Neural progenitor cell (in vitro differentiated cells): ENCODE results near the gene SLC35G1. TPM values are rescaled to one million over a fixed set of nuclear protein-coding genes. Genes with fewer than 3 reads are reported as not detected.

ENCODE experiments used
- DNase-seq: peaks from one replicate; pipeline ENCODE4 v3.0.0-alpha.2; 2016; ENCODE audit warnings: low spot score
- H2AFZ ChIP-seq: fragments of 200-600 bp; sonication (generic); replicated peaks from 2 replicates; pipeline ENCODE4 v1.6.1; 2016; ENCODE audit warnings: antibody characterized with exemption
- H3F3A ChIP-seq: fragments of 200-600 bp; sonication (generic); 2 replicates; pipeline ENCODE4 v1.6.1; 2016; ENCODE audit warnings: antibody characterized with exemption, low read depth
- H3K27ac ChIP-seq: fragments of 200-600 bp; sonication (generic); 2 replicates; pipeline ENCODE4 v1.5.1; 2016; ENCODE audit warnings: mild to moderate bottlenecking
- H3K27me3 ChIP-seq: fragments of 200-600 bp; sonication (generic); 2 replicates; pipeline ENCODE4 v1.6.1; 2016; ENCODE audit warnings: mild to moderate bottlenecking, moderate library complexity
- H3K36me3 ChIP-seq: fragments of 200-600 bp; sonication (generic); 2 replicates; pipeline ENCODE4 v1.5.1; 2016
- H3K4me1 ChIP-seq: fragments of 200-600 bp; sonication (generic); 2 replicates; pipeline ENCODE4 v1.6.1; 2016; ENCODE audit warnings: mixed run types
- H3K4me2 ChIP-seq: fragments of 200-600 bp; sonication (generic); 2 replicates; pipeline ENCODE4 v1.6.1; 2016
- H3K4me3 ChIP-seq: fragments of 200-600 bp; sonication (generic); 2 replicates; pipeline ENCODE4 v1.5.1; 2016
- H3K79me2 ChIP-seq: fragments of 200-600 bp; sonication (generic); 2 replicates; pipeline ENCODE4 v1.6.1; 2016; ENCODE audit warnings: low read depth
- H3K9ac ChIP-seq: fragments of 200-600 bp; sonication (generic); 2 replicates; pipeline ENCODE4 v1.6.1; 2016
- H3K9me3 ChIP-seq: fragments of 200-600 bp; sonication (generic); 2 replicates; pipeline ENCODE4 v1.5.1; 2016; ENCODE audit warnings: low read depth
- H4K20me1 ChIP-seq: fragments of 200-600 bp; sonication (generic); 2 replicates; pipeline ENCODE4 v1.6.1; 2016; ENCODE audit warnings: low read depth
- H3K27ac Mint-ChIP-seq: 3 replicates; pipeline ENCODE4 v1.8.0; 2021; ENCODE audit warnings: mixed read lengths
- H3K27me3 Mint-ChIP-seq: 2 replicates; pipeline ENCODE4 v1.8.0; 2022; ENCODE audit warnings: low read depth, mild to moderate bottlenecking, inconsistent platforms, moderate library complexity, mixed read lengths; ENCODE audit not compliant: insufficient read depth
- H3K36me3 Mint-ChIP-seq: 3 replicates; pipeline ENCODE4 v1.8.0; 2021; ENCODE audit warnings: mixed read lengths
- H3K4me1 Mint-ChIP-seq: 3 replicates; pipeline ENCODE4 v1.8.0; 2021; ENCODE audit warnings: mixed read lengths
- H3K4me3 Mint-ChIP-seq: 3 replicates; pipeline ENCODE4 v1.8.0; 2021; ENCODE audit warnings: mild to moderate bottlenecking, moderate library complexity, mixed read lengths
- H3K9me3 Mint-ChIP-seq: 3 replicates; pipeline ENCODE4 v1.8.0; 2020; ENCODE audit warnings: mixed read lengths
- CTCF ChIP-seq: fragments of 200-600 bp; sonication (generic); IDR thresholded peaks from 2 replicates; pipeline ENCODE4 v1.5.1; 2017; ENCODE audit warnings: antibody characterized with exemption, mild to moderate bottlenecking
- EZH2 ChIP-seq: fragments of 200-600 bp; sonication (generic); IDR thresholded peaks from 2 replicates; pipeline ENCODE4 v1.6.1; 2017; ENCODE audit warnings: antibody characterized with exemption, mild to moderate bottlenecking, moderate library complexity
- EZH2phosphoT487 ChIP-seq: fragments of 200-600 bp; sonication (generic); IDR thresholded peaks from 2 replicates; pipeline ENCODE4 v1.6.1; 2017; ENCODE audit warnings: antibody characterized with exemption
- total RNA-seq: library from RNA; depleted of rRNA; stranded (reverse); fragments of >200 nt; gene quantifications from 2 replicates; pipeline ENCODE4 v1.2.3, GENCODE V29; 2015; ENCODE audit warnings: low replicate concordance

The SLC35G1 gene
- total RNA-seq, 1 donor from 2014 or later: 14.6 TPM

DNA sequence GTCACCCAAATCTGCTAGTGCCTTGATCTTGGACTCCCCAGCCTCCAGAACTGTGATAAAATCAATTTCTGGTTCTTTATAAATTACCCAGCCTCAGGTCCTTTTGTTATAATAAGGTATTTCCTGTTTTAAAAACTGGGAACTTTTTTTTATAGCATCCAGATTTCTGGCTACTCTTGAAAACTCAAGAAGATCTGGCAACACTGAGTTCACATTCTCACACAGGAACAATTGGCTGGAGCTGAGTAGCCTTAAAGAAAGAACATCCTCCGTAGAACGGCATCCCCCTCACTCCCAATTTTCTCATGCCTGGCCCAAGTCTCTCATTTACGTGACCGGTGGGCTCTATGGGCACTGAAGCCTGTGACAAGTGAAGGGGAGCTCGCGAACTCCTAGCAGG is 47.1 kb downstream of the SLC35G1 start:
- no peaks in the 10 kb centered on the region for H3K27me3 Mint-ChIP-seq
- no peaks in the 10 kb centered on the region for H3K4me1 Mint-ChIP-seq
- no peaks in the 10 kb centered on the region for H3K9me3 Mint-ChIP-seq
- no peaks in the 10 kb centered on the region for H4K20me1 ChIP-seq
- no peak overlapping the region for H3K27ac Mint-ChIP-seq
- H3K4me1 ChIP-seq: no peaks in the 10 kb centered on the region
- H3K79me2 ChIP-seq: no peaks in the 10 kb centered on the region
- no peak overlapping the region for H3K4me3 Mint-ChIP-seq
- TF ChIP-seq EZH2phosphoT487 (no peak), EZH2 (no peak), CTCF (no peak)
- DNase-seq: no peak
- no peaks in the 10 kb centered on the region for H3F3A ChIP-seq
- H3K36me3 ChIP-seq: no peaks in the 10 kb centered on the region
- H3K4me3 ChIP-seq: no peak overlapping the region
- H3K27ac ChIP-seq: no peak overlapping the region
- H3K36me3 Mint-ChIP-seq: peaks cover 2% of the 10 kb centered on the region
- no peak overlapping the region for H3K4me2 ChIP-seq
- H3K27me3 ChIP-seq: no peaks in the 10 kb centered on the region
- H2AFZ ChIP-seq: no peak overlapping the region
- no peaks in the 10 kb centered on the region for H3K9me3 ChIP-seq
- H3K9ac ChIP-seq: no peak overlapping the region

DNA sequence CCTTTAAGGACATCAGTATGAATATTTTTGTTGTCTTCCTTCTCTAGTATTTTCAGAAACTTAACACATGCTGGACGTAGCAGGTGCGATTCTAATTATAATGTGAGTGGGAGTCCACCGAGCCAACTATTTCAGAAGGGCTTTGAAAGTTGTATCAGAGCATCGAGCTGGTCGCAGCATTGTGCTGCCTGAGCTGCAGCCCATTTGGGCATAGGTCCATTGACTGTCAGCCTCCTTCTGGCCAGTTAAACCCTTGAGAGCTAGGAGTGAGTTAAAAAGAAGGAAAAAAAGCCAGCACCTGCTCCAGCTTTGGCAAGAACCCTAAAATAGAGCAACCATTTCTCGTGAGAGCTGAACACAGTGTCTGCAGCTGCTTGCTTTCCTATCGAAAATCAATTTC is 47.8 kb downstream of the SLC35G1 start:
- H3K4me1 ChIP-seq: no peaks in the 10 kb centered on the region
- H3K36me3 ChIP-seq: no peaks in the 10 kb centered on the region
- no peaks in the 10 kb centered on the region for H3K9me3 ChIP-seq
- Mint-ChIP-seq H3K4me3 (no peak overlapping the region), H3K27ac (no peak overlapping the region), H3K27me3 (no peaks in the 10 kb centered on the region), H3K36me3 (peaks cover 2% of the 10 kb centered on the region), H3K4me1 (peaks cover under 1% of the 10 kb centered on the region), H3K9me3 (no peaks in the 10 kb centered on the region)
- H4K20me1 ChIP-seq: no peaks in the 10 kb centered on the region
- no peaks in the 10 kb centered on the region for H3K79me2 ChIP-seq
- H3K9ac ChIP-seq: no peak overlapping the region
- H3K27ac ChIP-seq: no peak overlapping the region
- H3K4me2 ChIP-seq: no peak overlapping the region
- TF ChIP-seq EZH2phosphoT487: no peak
- TF ChIP-seq CTCF: no peak
- no peak for TF ChIP-seq EZH2
- no peak for DNase-seq
- H3F3A ChIP-seq: no peaks in the 10 kb centered on the region
- no peak overlapping the region for H3K4me3 ChIP-seq
- no peaks in the 10 kb centered on the region for H3K27me3 ChIP-seq
- no peak overlapping the region for H2AFZ ChIP-seq

DNA sequence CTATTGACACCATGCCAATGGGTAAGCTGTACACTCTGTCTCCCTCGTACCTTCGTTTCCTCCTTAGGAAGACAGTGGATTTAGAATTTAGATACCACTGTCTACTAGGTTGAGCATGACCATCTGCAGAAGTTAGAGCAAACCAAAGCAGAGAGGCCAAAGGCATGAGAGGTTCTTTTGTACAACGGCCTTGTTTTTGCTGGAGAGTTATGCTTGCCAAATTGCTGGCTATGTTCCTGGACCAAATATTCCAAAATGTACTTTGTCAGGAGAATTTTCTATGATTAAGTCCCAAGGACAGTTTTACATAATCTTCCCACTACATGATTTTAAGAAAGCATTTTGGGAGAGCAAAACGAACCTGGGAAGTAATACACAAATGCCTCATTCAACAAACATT is 52.0 kb downstream of the SLC35G1 start:
- Histone ChIP-seq H4K20me1 (no peaks in the 10 kb centered on the region), H3K4me1 (no peaks in the 10 kb centered on the region), H3K4me3 (no peak overlapping the region), H3F3A (no peaks in the 10 kb centered on the region), H3K4me2 (no peak overlapping the region), H3K9ac (no peak overlapping the region), H2AFZ (no peak overlapping the region), H3K9me3 (no peaks in the 10 kb centered on the region), H3K36me3 (no peaks in the 10 kb centered on the region), H3K27ac (no peak overlapping the region), H3K27me3 (no peaks in the 10 kb centered on the region), H3K79me2 (no peaks in the 10 kb centered on the region)
- Mint-ChIP-seq H3K36me3 (no peaks in the 10 kb centered on the region), H3K4me3 (no peak overlapping the region), H3K4me1 (peaks cover 9% of the 10 kb centered on the region), H3K9me3 (no peaks in the 10 kb centered on the region), H3K27ac (no peak overlapping the region), H3K27me3 (no peaks in the 10 kb centered on the region)
- DNase-seq: no peak
- no peak for TF ChIP-seq EZH2
- no peak for TF ChIP-seq CTCF
- no peak for TF ChIP-seq EZH2phosphoT487
